ENCODE data around the gene IL17REL. TPM values are rescaled to one million over a fixed set of nuclear protein-coding genes. Genes with fewer than 3 reads are reported as not detected.

IL17REL gene
- total and polyA plus RNA-seq, 2 of the 13 experiments (the other 11 are each of a cell fraction or from before 2014, with no cell fraction given): not detected

DNA sequence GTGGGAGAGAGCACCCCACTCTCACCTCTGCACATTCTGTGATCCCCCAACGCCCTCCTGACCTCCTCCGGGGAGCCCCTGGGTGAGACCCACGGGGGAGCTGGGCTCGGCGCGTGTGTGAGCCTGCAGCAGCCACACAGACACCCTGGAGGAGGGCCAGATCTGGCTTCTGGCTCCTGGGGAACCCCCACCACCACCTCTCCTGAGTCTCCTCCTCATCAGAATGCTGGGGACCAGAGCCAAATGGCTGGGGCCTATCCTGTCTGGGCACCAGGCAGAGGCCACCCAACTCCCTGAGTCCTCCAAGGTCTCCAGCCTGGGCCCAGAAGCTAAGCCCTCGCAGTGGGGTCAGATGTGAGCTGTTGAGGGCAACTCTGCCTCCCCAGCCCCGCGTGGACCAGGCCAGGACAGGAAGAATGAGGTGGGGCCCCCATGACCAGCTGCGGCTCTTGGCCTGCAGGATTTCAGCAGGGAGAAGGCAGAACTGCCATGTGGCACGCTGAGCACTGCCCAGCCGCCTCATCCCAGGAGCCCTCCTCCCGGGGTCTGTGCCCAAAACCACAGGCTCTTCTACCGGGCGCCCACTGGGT, 57.5 kb downstream of the IL17REL start (continued):
- TF ChIP-seq, protein P1, sequence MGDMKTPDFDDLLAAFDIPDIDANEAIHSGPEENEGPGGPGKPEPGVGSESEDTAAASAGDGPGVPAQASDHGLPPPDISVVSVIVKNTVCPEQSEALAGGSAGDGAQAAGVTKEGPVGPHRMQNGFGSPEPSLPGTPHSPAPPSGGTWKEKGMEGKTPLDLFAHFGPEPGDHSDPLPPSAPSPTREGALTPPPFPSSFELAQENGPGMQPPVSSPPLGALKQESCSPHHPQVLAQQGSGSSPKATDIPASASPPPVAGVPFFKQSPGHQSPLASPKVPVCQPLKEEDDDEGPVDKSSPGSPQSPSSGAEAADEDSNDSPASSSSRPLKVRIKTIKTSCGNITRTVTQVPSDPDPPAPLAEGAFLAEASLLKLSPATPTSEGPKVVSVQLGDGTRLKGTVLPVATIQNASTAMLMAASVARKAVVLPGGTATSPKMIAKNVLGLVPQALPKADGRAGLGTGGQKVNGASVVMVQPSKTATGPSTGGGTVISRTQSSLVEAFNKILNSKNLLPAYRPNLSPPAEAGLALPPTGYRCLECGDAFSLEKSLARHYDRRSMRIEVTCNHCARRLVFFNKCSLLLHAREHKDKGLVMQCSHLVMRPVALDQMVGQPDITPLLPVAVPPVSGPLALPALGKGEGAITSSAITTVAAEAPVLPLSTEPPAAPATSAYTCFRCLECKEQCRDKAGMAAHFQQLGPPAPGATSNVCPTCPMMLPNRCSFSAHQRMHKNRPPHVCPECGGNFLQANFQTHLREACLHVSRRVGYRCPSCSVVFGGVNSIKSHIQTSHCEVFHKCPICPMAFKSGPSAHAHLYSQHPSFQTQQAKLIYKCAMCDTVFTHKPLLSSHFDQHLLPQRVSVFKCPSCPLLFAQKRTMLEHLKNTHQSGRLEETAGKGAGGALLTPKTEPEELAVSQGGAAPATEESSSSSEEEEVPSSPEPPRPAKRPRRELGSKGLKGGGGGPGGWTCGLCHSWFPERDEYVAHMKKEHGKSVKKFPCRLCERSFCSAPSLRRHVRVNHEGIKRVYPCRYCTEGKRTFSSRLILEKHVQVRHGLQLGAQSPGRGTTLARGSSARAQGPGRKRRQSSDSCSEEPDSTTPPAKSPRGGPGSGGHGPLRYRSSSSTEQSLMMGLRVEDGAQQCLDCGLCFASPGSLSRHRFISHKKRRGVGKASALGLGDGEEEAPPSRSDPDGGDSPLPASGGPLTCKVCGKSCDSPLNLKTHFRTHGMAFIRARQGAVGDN (CRISPR knock-in tag; IDR thresholded peaks at IDR 0.05): peak; percentile 91
- no peak for TF ChIP-seq RFXANK (CRISPR knock-in tag; IDR thresholded peaks at IDR 0.05)
- no peak for TF ChIP-seq KAT7 (CRISPR knock-in tag; IDR thresholded peaks at IDR 0.05; ENCODE audit: borderline replicate concordance)
- TF ChIP-seq TP53 (CRISPR knock-in tag; conservative IDR thresholded peaks at IDR 0.05): no peak
- 0 out of 2 replicates have a peak, but pooled peaks have one; percentile 18 for TF ChIP-seq IRF1 (CRISPR knock-in tag; IDR thresholded peaks at IDR 0.05; ENCODE audit: low read depth)
- peak; percentile 72 for TF ChIP-seq MAX (IDR thresholded peaks at IDR 0.05)

- no peak overlapping the region for H3K9ac ChIP-seq (ENCODE audit: insufficient read depth, low read depth, low read length)
- FAIRE-seq (no peak), ATAC-seq (no peak), DNase-seq (ENCODE audit: low spot score) (no peak)
- H3K27ac ChIP-seq (ENCODE audit: extremely low read length, insufficient read depth, low read length): no peak overlapping the region
- intact Hi-C loops (cut with micrococcal nuclease; ENCODE audit: unreplicated experiment) (loop anchor here (2.0 kb wide), 1 partner anchor 24 kb away; no protein-coding TSS in a partner anchor), in situ Hi-C loops (cut with HindIII; ENCODE audit: extremely low pct_ligation_motif_present, low pct_unique_long_range_greater_than_20kb) (no loop called here)
- no TSS peak for BruUV-seq (replicated peaks)
- H2AFZ ChIP-seq (ENCODE audit: low read length): no peak overlapping the region
- ChIA-PET CTCF (ENCODE audit: low intra/inter-chr PET ratio, low total read pairs) (no interaction called here), POLR2A (interaction anchor here (12.9 to 18.6 kb wide), 2 partner anchors 10 to 19 kb away, joined by 283 to 722 read pairs; partner anchors contain the start of gene PIM3)
- no peaks in the 10 kb centered on the region; a peak in 1 of 5 replicates for H3K27me3 ChIP-seq (ENCODE audit: control insufficient read depth in 1 of 2, insufficient read depth in 2 of 2, low read length in 2 of 2)
- no peaks in the 10 kb centered on the region for H3K36me3 ChIP-seq (replicated peaks in 1 of 2; ENCODE audit: control insufficient read depth in 1 of 2, insufficient read depth in 2 of 2, low read length in 2 of 2)
- WGBS (ENCODE audit: low lambda C conversion rate): no CpG with 5 or more reads among the region's 8 CpGs
- H3K4me2 ChIP-seq (ENCODE audit: low read depth, low read length): peak overlapping the region; percentile 81
- H3K79me2 ChIP-seq (ENCODE audit: insufficient read depth, low read length): peaks cover under 1% of the 10 kb centered on the region
- H3K4me3 ChIP-seq (replicated peaks in 1 of 3; ENCODE audit: insufficient read depth in 1 of 3, low read depth in 2 of 3, low read length in 3 of 3): peak overlapping the region in 1 of 3 experiments; percentile 77; a peak in 1 of 6 replicates
- H3K4me1 ChIP-seq (ENCODE audit: insufficient read depth, low read length): peaks cover 95% of the 10 kb centered on the region
- H4K20me1 ChIP-seq (ENCODE audit: insufficient read depth, low read length): no peaks in the 10 kb centered on the region
- H3K9me3 ChIP-seq (ENCODE audit: low read length): no peaks in the 10 kb centered on the region
- TF ChIP-seq ZNF510 (CRISPR knock-in tag; IDR thresholded peaks at IDR 0.05; ENCODE audit: low read depth): no peak
- TF ChIP-seq YEATS4 (CRISPR knock-in tag; IDR thresholded peaks at IDR 0.05; ENCODE audit: borderline replicate concordance): no peak
- peak; percentile 18 for TF ChIP-seq RBM39 (IDR thresholded peaks at IDR 0.05; ENCODE audit: low read depth, low read length, poor library complexity, severe bottlenecking)
- TF ChIP-seq MIER3 (CRISPR knock-in tag; IDR thresholded peaks at IDR 0.05; ENCODE audit: borderline replicate concordance): no peak
- no peak for TF ChIP-seq SOX13 (IDR thresholded peaks at IDR 0.05)
- TF ChIP-seq SOX13 (CRISPR knock-in tag; conservative IDR thresholded peaks at IDR 0.05 in 1 of 2, IDR thresholded peaks at IDR 0.05 in 1 of 2): no peak
- no peak for TF ChIP-seq ZNF10 (CRISPR knock-in tag; IDR thresholded peaks at IDR 0.05; ENCODE audit: borderline replicate concordance, low read depth)
- TF ChIP-seq HNRNPL (IDR thresholded peaks at IDR 0.05; ENCODE audit: low read depth, low read length): peak; percentile 25; the same call in 1 of the 2 replicates
Measured at GRCh38 chr22:49954354-49954753, 58.2 kb downstream of the IL17REL start.

Measured in HepG2 (cell line).